Thoracic aorta endothelial cell (primary cell): ENCODE data around the gene ST6GALNAC5. TPM values are rescaled to one million over a fixed set of nuclear protein-coding genes. Genes with fewer than 3 reads are reported as not detected.

Experiments used
- small RNA-seq: library from RNA; depleted of rRNA; stranded (forward); fragments of <200 nt; gene quantifications from one replicate; pipeline ENCODE3, GENCODE V24; 2012
- total RNA-seq: library from RNA; depleted of rRNA; stranded (reverse); fragments of >200 nt; gene quantifications from 2 replicates; pipeline ENCODE4 v1.2.3, GENCODE V29; 2012

The ST6GALNAC5 gene
- not detected in 2 replicates for total RNA-seq

GRCh38 chr1:76867342-76868130 lies at the start of gene ST6GALNAC5:
Gene ST6GALNAC5 (plus strand): TSS chr1:76867480.

Small RNAs within 50 kb of the gene (small RNA-seq; reads per million reads assigned to genes)
- gene MIR7156 = not detected
